ENCODE measurements around the gene THRB. TPM values are rescaled to one million over a fixed set of nuclear protein-coding genes. Genes with fewer than 3 reads are reported as not detected.

Gene THRB
- total RNA-seq, 1 donor from 2014 or later, result not detected

GRCh38 chr3:24192469-24193056 is 302.1 kb downstream of the THRB start:
- no peak for DNase-seq
- H3K9me3 Mint-ChIP-seq, result no peaks in the 10 kb centered on the region
- no peak overlapping the region for H3K4me3 Mint-ChIP-seq
- H3K4me1 Mint-ChIP-seq, result no peaks in the 10 kb centered on the region
- H3K27ac Mint-ChIP-seq, result no peak overlapping the region
- H3K36me3 Mint-ChIP-seq (ENCODE audit: low read depth), result no peaks in the 10 kb centered on the region
- intact Hi-C loops (cut with micrococcal nuclease), result no loop called here
- H3K27me3 Mint-ChIP-seq, result peaks cover 4% of the 10 kb centered on the region

DNA sequence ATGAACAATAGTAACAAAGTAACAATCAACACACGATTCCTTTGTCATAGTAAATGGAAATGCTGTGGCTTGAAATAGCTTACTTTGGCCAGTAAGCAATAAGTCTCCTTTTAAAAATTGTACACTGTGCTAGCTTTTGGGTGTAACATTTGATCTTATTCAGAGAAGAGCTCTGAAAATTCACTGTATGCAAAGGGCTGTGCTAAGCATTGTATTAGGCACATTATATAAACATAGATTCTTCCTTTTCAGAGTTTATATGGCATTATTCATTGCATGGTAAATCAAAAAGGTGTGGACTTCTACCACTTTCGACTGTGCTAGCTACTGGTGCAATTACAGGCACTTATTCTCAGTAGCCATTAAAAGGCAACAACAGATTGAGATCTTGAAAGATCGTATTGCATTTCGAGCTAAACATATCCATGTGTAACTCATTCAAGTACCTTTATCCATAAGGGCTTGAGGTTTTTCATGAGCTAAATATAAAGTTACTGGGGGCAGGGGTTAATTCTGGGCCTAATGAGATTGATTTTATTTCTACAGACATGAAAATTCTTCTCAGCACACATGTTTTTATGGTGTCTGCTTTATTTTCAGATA is 302.7 kb downstream of the THRB start:
- Mint-ChIP-seq H3K4me1 (no peaks in the 10 kb centered on the region), H3K27ac (no peak overlapping the region), H3K4me3 (no peak overlapping the region), H3K36me3 (ENCODE audit: low read depth) (no peaks in the 10 kb centered on the region), H3K9me3 (no peaks in the 10 kb centered on the region), H3K27me3 (peaks cover 4% of the 10 kb centered on the region)
- intact Hi-C loops (cut with micrococcal nuclease), result no loop called here
- DNase-seq, result no peak

DNA sequence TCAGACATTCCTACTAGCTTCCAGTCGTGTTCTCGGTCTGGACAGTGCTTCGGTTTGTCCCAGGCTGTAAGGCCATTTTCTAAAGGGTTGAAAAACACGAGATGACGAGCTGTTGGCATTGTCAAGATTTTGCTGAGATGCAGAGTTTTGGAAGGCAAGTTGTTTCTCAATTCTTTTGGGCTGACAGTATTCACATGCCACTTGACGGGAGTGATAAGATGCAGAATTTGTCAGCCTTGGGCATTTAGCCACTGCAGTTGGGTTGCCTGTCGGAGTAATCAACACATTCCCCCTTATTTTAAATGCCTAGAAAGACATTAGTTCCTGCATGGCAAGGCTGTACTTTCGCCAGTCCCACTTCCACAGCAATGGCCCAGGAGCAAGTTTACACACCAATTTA is 304.4 kb downstream of the THRB start:
- intact Hi-C loops (cut with micrococcal nuclease), result no loop called here
- H3K4me1 Mint-ChIP-seq, result no peaks in the 10 kb centered on the region
- H3K27ac Mint-ChIP-seq, result no peak overlapping the region
- H3K9me3 Mint-ChIP-seq, result no peaks in the 10 kb centered on the region
- H3K36me3 Mint-ChIP-seq (ENCODE audit: low read depth), result no peaks in the 10 kb centered on the region
- no peak for DNase-seq
- peaks cover 4% of the 10 kb centered on the region for H3K27me3 Mint-ChIP-seq
- H3K4me3 Mint-ChIP-seq, result no peak overlapping the region

DNA sequence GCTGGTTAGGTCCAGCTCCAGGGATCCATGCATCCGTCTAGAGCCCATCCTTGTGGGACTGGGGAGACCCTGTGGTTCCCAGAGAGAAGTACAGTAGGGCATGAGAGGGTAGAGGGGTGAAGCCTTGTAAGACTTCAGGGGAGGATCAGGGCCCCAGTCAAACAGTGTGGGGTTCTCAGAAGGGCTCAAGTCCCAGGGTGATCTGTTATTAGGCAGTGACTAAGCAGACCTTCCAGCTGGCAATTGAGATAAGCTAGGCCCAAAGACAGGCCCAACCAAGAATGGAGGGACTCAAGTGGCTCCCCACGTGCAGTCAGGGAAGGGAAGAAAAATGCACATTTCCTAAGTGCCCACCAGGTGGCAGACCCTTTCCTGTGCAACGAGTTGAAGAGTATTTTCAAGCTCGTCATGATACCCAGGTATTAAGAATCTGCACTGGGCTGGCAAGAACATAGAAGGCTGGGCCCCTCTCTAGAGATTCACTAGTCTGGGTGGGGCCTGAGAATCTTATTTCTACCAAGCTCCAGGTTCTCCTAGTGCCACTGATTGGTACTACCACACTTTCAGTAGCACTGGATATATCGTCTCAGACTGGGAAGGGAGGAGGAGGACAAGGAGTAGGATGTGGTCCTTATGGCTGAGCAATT is 308.8 kb downstream of the THRB start:
- intact Hi-C loops (cut with micrococcal nuclease), result loop anchor here (2.0 kb wide), 2 partner anchors 51 to 497 kb away; no protein-coding TSS in a partner anchor
- DNase-seq, result peak; percentile 59
- no peaks in the 10 kb centered on the region for H3K4me1 Mint-ChIP-seq
- H3K9me3 Mint-ChIP-seq, result no peaks in the 10 kb centered on the region
- H3K27me3 Mint-ChIP-seq, result peaks cover 4% of the 10 kb centered on the region
- no peaks in the 10 kb centered on the region for H3K36me3 Mint-ChIP-seq (ENCODE audit: low read depth)
- no peak overlapping the region for H3K4me3 Mint-ChIP-seq
- no peak overlapping the region for H3K27ac Mint-ChIP-seq

GRCh38 chr3:24184528-24185176 is 310.0 kb downstream of the THRB start:
- H3K9me3 Mint-ChIP-seq, result no peaks in the 10 kb centered on the region
- no peak for DNase-seq
- H3K4me3 Mint-ChIP-seq, result no peak overlapping the region
- intact Hi-C loops (cut with micrococcal nuclease), result no loop called here
- no peaks in the 10 kb centered on the region for H3K4me1 Mint-ChIP-seq
- H3K27me3 Mint-ChIP-seq, result peaks cover 4% of the 10 kb centered on the region
- no peaks in the 10 kb centered on the region for H3K36me3 Mint-ChIP-seq (ENCODE audit: low read depth)
- no peak overlapping the region for H3K27ac Mint-ChIP-seq

- Mint-ChIP-seq H3K4me3 (no peak overlapping the region), H3K9me3 (no peaks in the 10 kb centered on the region), H3K27ac (no peak overlapping the region), H3K27me3 (no peaks in the 10 kb centered on the region), H3K36me3 (ENCODE audit: low read depth) (no peaks in the 10 kb centered on the region), H3K4me1 (no peaks in the 10 kb centered on the region)
- intact Hi-C loops (cut with micrococcal nuclease), result no loop called here
- no peak for DNase-seq
Observed at GRCh38 chr3:24182756-24183155, 311.9 kb downstream of the THRB start.

DNA sequence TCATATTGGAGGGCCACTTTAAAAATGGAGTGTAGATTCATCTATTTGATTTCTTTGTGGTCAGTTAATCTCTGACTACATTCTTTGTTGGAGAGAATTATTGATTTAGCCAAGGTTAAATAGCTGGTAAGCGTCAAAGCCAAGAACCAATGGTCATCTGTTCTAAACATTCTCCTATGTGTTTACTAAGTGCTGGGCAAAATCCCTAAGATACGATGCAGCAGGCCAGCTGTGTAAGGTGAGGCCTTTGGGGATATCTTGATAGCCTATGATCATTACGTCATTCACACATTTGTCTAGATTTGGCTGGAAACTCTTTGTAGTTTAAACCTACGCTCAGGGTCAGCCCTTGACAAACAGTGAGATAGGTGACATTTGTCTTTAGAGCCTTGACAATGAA is 313.4 kb downstream of the THRB start:
- Mint-ChIP-seq H3K27ac (no peak overlapping the region), H3K36me3 (ENCODE audit: low read depth) (no peaks in the 10 kb centered on the region), H3K27me3 (no peaks in the 10 kb centered on the region), H3K4me3 (no peak overlapping the region), H3K4me1 (no peaks in the 10 kb centered on the region), H3K9me3 (no peaks in the 10 kb centered on the region)
- intact Hi-C loops (cut with micrococcal nuclease), result no loop called here
- no peak for DNase-seq

DNA sequence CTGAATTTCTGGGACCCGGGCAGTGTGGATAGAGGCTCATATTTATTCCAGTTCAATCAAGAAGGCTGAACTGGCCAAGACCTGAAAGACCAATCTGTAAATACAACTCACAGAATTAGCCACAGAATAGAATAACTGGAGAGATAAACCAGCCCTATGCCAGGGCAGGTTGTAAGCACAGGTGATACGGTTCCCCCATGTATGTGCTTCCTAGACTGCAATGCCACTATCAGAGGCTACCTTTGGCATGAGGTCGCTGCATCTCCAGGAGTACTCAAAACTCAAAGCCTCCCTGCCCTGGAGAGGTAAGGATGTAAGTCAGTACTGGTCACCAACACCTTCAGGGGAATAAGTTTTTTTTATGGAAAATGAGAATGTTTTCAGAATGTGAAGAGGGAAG is 314.0 kb downstream of the THRB start:
- Mint-ChIP-seq H3K27ac (no peak overlapping the region), H3K27me3 (no peaks in the 10 kb centered on the region), H3K36me3 (ENCODE audit: low read depth) (no peaks in the 10 kb centered on the region), H3K9me3 (no peaks in the 10 kb centered on the region), H3K4me1 (no peaks in the 10 kb centered on the region), H3K4me3 (no peak overlapping the region)
- DNase-seq, result no peak
- intact Hi-C loops (cut with micrococcal nuclease), result no loop called here

DNA sequence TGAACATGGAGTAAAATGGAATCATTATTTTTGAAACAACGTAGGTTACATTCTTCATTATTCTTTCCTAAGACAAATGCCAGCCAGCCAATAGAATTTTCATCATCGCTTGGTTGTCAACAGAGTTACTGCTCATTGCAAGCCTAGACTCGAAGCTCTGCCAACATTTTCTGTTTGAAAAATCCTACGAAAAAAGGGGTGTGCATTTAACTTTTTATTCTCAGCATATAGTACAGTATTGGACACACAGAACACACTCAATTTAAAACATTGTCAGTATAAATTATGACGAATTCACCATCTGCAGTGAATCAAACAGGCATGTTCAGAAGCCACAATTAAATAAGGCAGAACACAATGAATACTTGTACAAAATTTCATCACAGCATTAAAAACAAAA is 317.4 kb downstream of the THRB start:
- Mint-ChIP-seq H3K4me1 (no peaks in the 10 kb centered on the region), H3K9me3 (no peaks in the 10 kb centered on the region), H3K27ac (no peak overlapping the region), H3K4me3 (no peak overlapping the region), H3K36me3 (ENCODE audit: low read depth) (no peaks in the 10 kb centered on the region), H3K27me3 (no peaks in the 10 kb centered on the region)
- DNase-seq, result no peak
- intact Hi-C loops (cut with micrococcal nuclease), result no loop called here

- no peak overlapping the region for H3K4me3 Mint-ChIP-seq
- no peak overlapping the region for H3K27ac Mint-ChIP-seq
- no peaks in the 10 kb centered on the region for H3K4me1 Mint-ChIP-seq
- no peaks in the 10 kb centered on the region for H3K36me3 Mint-ChIP-seq (ENCODE audit: low read depth)
- no peaks in the 10 kb centered on the region for H3K9me3 Mint-ChIP-seq
- intact Hi-C loops (cut with micrococcal nuclease), result no loop called here
- DNase-seq, result no peak
- H3K27me3 Mint-ChIP-seq, result no peaks in the 10 kb centered on the region
Observed at GRCh38 chr3:24174614-24175013, 320.0 kb downstream of the THRB start.

DNA sequence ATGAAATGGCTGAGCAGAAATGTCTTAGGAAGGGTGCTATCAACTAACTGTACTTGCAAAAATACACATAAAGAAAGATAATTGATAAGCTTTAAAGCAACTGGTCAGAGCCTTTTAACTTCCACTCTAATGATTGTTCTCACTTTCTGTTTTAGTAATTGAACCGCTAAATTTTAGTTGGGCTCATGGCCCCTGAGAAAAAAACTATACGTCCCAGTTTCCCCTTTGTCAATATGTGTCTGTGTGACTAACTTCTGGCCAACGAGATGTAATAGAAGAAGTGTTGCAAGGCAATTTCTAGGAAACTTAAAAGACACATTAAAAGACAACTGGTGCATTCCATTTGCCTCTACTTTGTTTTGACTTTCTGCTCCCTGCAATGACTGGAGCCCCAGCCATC is 325.7 kb downstream of the THRB start:
- Mint-ChIP-seq H3K4me3 (no peak overlapping the region), H3K36me3 (ENCODE audit: low read depth) (no peaks in the 10 kb centered on the region), H3K27ac (no peak overlapping the region), H3K9me3 (no peaks in the 10 kb centered on the region), H3K4me1 (no peaks in the 10 kb centered on the region), H3K27me3 (no peaks in the 10 kb centered on the region)
- DNase-seq, result peak; percentile 29
- intact Hi-C loops (cut with micrococcal nuclease), result no loop called here

- Mint-ChIP-seq H3K4me3 (no peak overlapping the region), H3K27ac (no peak overlapping the region), H3K9me3 (no peaks in the 10 kb centered on the region), H3K36me3 (ENCODE audit: low read depth) (no peaks in the 10 kb centered on the region), H3K27me3 (no peaks in the 10 kb centered on the region), H3K4me1 (no peaks in the 10 kb centered on the region)
- DNase-seq, result no peak
- intact Hi-C loops (cut with micrococcal nuclease), result no loop called here
Observed at GRCh38 chr3:24167429-24167828, 327.2 kb downstream of the THRB start.

DNA sequence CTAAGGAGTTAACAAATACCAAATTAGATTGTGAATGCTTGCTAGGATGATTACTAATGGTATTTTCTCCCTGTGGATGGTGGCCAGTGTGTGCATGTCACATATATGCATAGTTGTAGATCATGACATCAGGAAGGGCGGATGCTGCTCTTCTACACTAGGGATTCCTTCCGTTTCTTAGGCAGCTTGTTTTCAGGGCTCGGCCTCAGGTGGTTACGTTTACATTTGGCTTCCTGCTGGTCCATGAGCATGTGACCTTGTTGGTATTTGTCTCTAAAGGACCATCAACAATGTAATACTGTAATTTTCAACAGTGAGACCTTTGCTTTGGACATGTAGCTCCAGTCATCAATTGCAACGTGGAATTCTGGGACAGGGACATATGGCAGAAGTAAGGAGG is 328.1 kb downstream of the THRB start:
- Mint-ChIP-seq H3K9me3 (no peaks in the 10 kb centered on the region), H3K27me3 (no peaks in the 10 kb centered on the region), H3K4me1 (no peaks in the 10 kb centered on the region), H3K4me3 (no peak overlapping the region), H3K27ac (no peak overlapping the region), H3K36me3 (ENCODE audit: low read depth) (no peaks in the 10 kb centered on the region)
- peak; percentile 14 for DNase-seq
- intact Hi-C loops (cut with micrococcal nuclease), result no loop called here

DNA sequence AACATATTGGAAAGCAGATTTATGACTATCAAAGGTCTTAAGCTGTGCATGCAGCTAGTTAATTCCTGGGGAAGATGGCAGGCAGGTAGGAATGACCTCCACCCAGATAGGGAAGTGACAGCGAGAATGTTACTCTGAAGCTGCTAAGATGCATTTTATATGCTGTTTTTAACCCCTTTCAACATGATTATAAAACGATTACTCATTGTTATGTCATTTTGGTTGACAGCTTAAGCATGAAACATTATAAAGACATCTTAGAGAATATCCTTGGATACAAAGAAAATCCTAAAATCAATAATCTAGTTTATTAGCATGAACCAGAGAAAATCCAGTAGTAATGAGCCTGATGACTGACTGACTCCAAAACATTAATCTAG is 329.1 kb downstream of the THRB start:
- no peak for DNase-seq
- no peak overlapping the region for H3K4me3 Mint-ChIP-seq
- no peaks in the 10 kb centered on the region for H3K27me3 Mint-ChIP-seq
- intact Hi-C loops (cut with micrococcal nuclease), result no loop called here
- H3K36me3 Mint-ChIP-seq (ENCODE audit: low read depth), result no peaks in the 10 kb centered on the region
- H3K27ac Mint-ChIP-seq, result no peak overlapping the region
- no peaks in the 10 kb centered on the region for H3K9me3 Mint-ChIP-seq
- no peaks in the 10 kb centered on the region for H3K4me1 Mint-ChIP-seq

All from activated CD4-positive, alpha-beta T cell treated with anti-CD3 and anti-CD28 coated beads, Interleukin-2, amount 10 ng/mL, durations not matched to agents 24 days and 14 days (primary cell).